Body of pancreas (tissue), 4 donors: ENCODE data around the gene KRTAP12-4.
"Not testable (repeated sequence)": the region's sequence is repeated elsewhere in the genome, so short reads cannot be mapped to it uniquely, and the experiment has no call there.

ENCODE experiments used
- POLR2A ChIP-seq, 3 donors: fragments of 450-650 bp; IDR thresholded peaks; one replicate each; pipeline ENCODE4 v1.6.1; 2016; ENCODE audit warnings: antibody characterized with exemption in 3 of 3, mild to moderate bottlenecking in 2 of 3
- TF ChIP-seq, protein P1 (sequence below), 7 experiments: fragments of 450-650 bp in 4 of 7; fragments of 200-600 bp in 3 of 7; sonication (generic) in 3 of 7; IDR thresholded peaks; one replicate each; pipeline ENCODE4 v1.5.1; 2016 to 2019; ENCODE audit warnings: antibody characterized with exemption in 7 of 7

- TF ChIP-seq, protein P1, sequence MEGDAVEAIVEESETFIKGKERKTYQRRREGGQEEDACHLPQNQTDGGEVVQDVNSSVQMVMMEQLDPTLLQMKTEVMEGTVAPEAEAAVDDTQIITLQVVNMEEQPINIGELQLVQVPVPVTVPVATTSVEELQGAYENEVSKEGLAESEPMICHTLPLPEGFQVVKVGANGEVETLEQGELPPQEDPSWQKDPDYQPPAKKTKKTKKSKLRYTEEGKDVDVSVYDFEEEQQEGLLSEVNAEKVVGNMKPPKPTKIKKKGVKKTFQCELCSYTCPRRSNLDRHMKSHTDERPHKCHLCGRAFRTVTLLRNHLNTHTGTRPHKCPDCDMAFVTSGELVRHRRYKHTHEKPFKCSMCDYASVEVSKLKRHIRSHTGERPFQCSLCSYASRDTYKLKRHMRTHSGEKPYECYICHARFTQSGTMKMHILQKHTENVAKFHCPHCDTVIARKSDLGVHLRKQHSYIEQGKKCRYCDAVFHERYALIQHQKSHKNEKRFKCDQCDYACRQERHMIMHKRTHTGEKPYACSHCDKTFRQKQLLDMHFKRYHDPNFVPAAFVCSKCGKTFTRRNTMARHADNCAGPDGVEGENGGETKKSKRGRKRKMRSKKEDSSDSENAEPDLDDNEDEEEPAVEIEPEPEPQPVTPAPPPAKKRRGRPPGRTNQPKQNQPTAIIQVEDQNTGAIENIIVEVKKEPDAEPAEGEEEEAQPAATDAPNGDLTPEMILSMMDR (IDR thresholded peaks at IDR 0.05), result not testable (repeated sequence)
- not testable (repeated sequence) for TF ChIP-seq POLR2A (IDR thresholded peaks at IDR 0.05)
These were observed 26.6 kb downstream of the KRTAP12-4 start for GRCh38 chr21:44627831-44628233.
